Retinal pigment epithelial cell (primary cell): ENCODE data around the gene ZNF592.

Experiments
- DNase-seq: peaks from one replicate; pipeline ENCODE4 v3.0.0-alpha.2; 2010; ENCODE audit warnings: low read depth
- H3K4me3 ChIP-seq: 2 replicates; pipeline ENCODE4 v1.5.1; 2011; ENCODE audit warnings: mild to moderate bottlenecking, low read length, control low read depth, moderate library complexity
- CTCF ChIP-seq: conservative IDR thresholded peaks from 2 replicates; pipeline ENCODE4 v1.5.1; 2011; ENCODE audit warnings: low read depth, low read length, control low read depth, inconsistent platforms

The ZNF592 gene

GRCh38 chr15:84760219-84760618 is 11.8 kb downstream of the ZNF592 start:
- DNase-seq: no peak
- TF ChIP-seq CTCF: no peak
- no peak overlapping the region for H3K4me3 ChIP-seq

GRCh38 chr15:84761607-84762131 is 13.3 kb downstream of the ZNF592 start:
- no peak overlapping the region for H3K4me3 ChIP-seq
- TF ChIP-seq CTCF: no peak
- DNase-seq: no peak

- no peak for TF ChIP-seq CTCF
- DNase-seq: no peak
- no peak overlapping the region for H3K4me3 ChIP-seq
Measured at GRCh38 chr15:84762840-84763572, 14.6 kb downstream of the ZNF592 start.

- no peak for TF ChIP-seq CTCF
Measured at GRCh38 chr15:84764585-84764984, 16.2 kb downstream of the ZNF592 start.

GRCh38 chr15:84764989-84765388 is 16.6 kb downstream of the ZNF592 start:
- DNase-seq: no peak
- no peak for TF ChIP-seq CTCF
- no peak overlapping the region for H3K4me3 ChIP-seq

More at GRCh38 chr15:84764585-84764984, 16.2 kb downstream of the ZNF592 start:
- no peak overlapping the region for H3K4me3 ChIP-seq
- no peak for DNase-seq

- H3K4me3 ChIP-seq: no peak overlapping the region
- TF ChIP-seq CTCF: no peak
- DNase-seq: no peak
Measured at GRCh38 chr15:84765675-84766074, 17.3 kb downstream of the ZNF592 start.

GRCh38 chr15:84766461-84767035 is 18.2 kb downstream of the ZNF592 start:
- H3K4me3 ChIP-seq: no peak overlapping the region
- TF ChIP-seq CTCF: no peak
- DNase-seq: no peak
